ENCODE data around the gene E2F8. TPM values are rescaled to one million over a fixed set of nuclear protein-coding genes. Genes with fewer than 3 reads are reported as not detected.

Gene E2F8
- total RNA-seq, 3 donors from 2014 or later: 0.64 TPM; not detected in 2

DNA sequence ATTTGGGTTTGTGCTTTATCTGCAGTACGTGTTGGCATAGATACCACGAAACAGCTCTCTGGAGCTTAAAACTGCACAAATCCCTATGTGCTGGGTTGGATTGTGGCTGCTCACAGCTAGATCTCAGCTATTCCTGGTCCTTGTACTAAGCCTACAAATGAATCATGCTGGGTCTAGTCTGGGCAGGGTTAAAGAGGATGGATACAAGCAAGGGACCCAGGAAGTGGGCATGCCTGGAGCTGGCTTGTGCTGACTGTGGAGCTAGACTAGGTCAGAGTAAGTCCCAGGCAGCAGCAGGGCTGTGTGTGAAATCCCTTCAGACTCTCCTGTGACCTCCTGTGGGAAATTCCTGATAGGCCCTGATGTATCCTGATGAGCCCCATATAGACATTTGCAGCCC lies 3.9 kb upstream of the E2F8 start:
- Histone ChIP-seq H3K4me3 (no peak overlapping the region), H3K9me3 (no peaks in the 10 kb centered on the region), H3K4me1 (peaks cover 9% of the 10 kb centered on the region in 2 donors), H3K27me3 (peaks cover 11 to 33% of the 10 kb centered on the region in 2 donors), H3K27ac (peak overlapping the region in 1 of 2 donors; percentile 21), H3K36me3 (no peaks in the 10 kb centered on the region)
- intact Hi-C loops (cut with DNase I; ENCODE audit: low total_unique reads): no loop called here
- DNase-seq (ENCODE audit: low spot score in 2 of 2): no peak
- TF ChIP-seq, protein P1, sequence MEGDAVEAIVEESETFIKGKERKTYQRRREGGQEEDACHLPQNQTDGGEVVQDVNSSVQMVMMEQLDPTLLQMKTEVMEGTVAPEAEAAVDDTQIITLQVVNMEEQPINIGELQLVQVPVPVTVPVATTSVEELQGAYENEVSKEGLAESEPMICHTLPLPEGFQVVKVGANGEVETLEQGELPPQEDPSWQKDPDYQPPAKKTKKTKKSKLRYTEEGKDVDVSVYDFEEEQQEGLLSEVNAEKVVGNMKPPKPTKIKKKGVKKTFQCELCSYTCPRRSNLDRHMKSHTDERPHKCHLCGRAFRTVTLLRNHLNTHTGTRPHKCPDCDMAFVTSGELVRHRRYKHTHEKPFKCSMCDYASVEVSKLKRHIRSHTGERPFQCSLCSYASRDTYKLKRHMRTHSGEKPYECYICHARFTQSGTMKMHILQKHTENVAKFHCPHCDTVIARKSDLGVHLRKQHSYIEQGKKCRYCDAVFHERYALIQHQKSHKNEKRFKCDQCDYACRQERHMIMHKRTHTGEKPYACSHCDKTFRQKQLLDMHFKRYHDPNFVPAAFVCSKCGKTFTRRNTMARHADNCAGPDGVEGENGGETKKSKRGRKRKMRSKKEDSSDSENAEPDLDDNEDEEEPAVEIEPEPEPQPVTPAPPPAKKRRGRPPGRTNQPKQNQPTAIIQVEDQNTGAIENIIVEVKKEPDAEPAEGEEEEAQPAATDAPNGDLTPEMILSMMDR (IDR thresholded peaks at IDR 0.05): no peak
- TF ChIP-seq POLR2AphosphoS5 (IDR thresholded peaks at IDR 0.05) (no peak), POLR2A (IDR thresholded peaks at IDR 0.05) (no peak)

GRCh38 chr11:19244084-19244483 lies 3.3 kb upstream of the E2F8 start:
- H3K9me3 ChIP-seq: no peaks in the 10 kb centered on the region
- DNase-seq (ENCODE audit: low spot score in 2 of 2): peak in 1 of 2 donors; percentile 29
- peak overlapping the region in 1 of 2 donors; percentile 21 for H3K27ac ChIP-seq
- intact Hi-C loops (cut with DNase I; ENCODE audit: low total_unique reads): no loop called here
- no peak overlapping the region for H3K4me3 ChIP-seq
- H3K4me1 ChIP-seq: peaks cover 9% of the 10 kb centered on the region in 2 donors
- H3K36me3 ChIP-seq: no peaks in the 10 kb centered on the region
- peaks cover 11 to 36% of the 10 kb centered on the region in 2 donors for H3K27me3 ChIP-seq
- peak in 1 of 3 donors; percentile 71 for TF ChIP-seq POLR2AphosphoS5 (IDR thresholded peaks at IDR 0.05)
- TF ChIP-seq POLR2A (IDR thresholded peaks at IDR 0.05): no peak
- TF ChIP-seq, protein P1 (IDR thresholded peaks at IDR 0.05): no peak

GRCh38 chr11:19243613-19244012 lies 2.9 kb upstream of the E2F8 start:
- no peaks in the 10 kb centered on the region for H3K9me3 ChIP-seq
- peaks cover 9% of the 10 kb centered on the region in 2 donors for H3K4me1 ChIP-seq
- peak overlapping the region in 1 of 2 donors; percentile 4 for H3K27ac ChIP-seq
- DNase-seq (ENCODE audit: low spot score in 2 of 2): no peak
- peaks cover 11 to 39% of the 10 kb centered on the region in 2 donors for H3K27me3 ChIP-seq
- H3K4me3 ChIP-seq: no peak overlapping the region
- TF ChIP-seq POLR2A (IDR thresholded peaks at IDR 0.05) (no peak), POLR2AphosphoS5 (IDR thresholded peaks at IDR 0.05) (no peak)
- TF ChIP-seq, protein P1 (IDR thresholded peaks at IDR 0.05): no peak
- intact Hi-C loops (cut with DNase I; ENCODE audit: low total_unique reads): no loop called here
- H3K36me3 ChIP-seq: no peaks in the 10 kb centered on the region

DNA sequence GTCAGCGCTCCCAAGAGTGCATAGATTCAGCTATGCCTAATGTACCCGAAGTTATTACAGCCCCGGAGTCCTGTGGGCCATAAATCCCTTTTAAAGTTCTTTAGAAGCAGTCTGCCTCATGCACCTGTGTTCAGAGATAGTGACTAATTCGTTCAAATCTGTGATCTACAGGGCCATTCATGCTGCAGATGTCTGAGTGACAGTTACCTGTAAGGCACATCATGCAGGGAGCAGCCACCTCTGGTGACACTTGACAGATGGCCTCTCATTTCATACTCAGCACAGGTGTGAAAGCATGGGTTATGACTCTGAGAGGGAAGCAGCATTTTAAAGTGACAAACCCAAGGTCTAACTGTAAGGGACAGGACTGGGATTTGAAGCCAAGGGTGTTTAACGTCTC lies 2.4 kb upstream of the E2F8 start:
- TF ChIP-seq POLR2A (IDR thresholded peaks at IDR 0.05) (no peak), POLR2AphosphoS5 (IDR thresholded peaks at IDR 0.05) (no peak)
- TF ChIP-seq, protein P1 (IDR thresholded peaks at IDR 0.05): no peak
- H3K36me3 ChIP-seq: no peaks in the 10 kb centered on the region
- H3K4me3 ChIP-seq: no peak overlapping the region
- peaks cover 9% of the 10 kb centered on the region in 2 donors for H3K4me1 ChIP-seq
- H3K27me3 ChIP-seq: peaks cover 11 to 40% of the 10 kb centered on the region in 2 donors
- intact Hi-C loops (cut with DNase I; ENCODE audit: low total_unique reads): no loop called here
- H3K27ac ChIP-seq: peak overlapping the region in 1 of 2 donors; percentile 4
- no peaks in the 10 kb centered on the region for H3K9me3 ChIP-seq
- DNase-seq (ENCODE audit: low spot score in 2 of 2): no peak

DNA sequence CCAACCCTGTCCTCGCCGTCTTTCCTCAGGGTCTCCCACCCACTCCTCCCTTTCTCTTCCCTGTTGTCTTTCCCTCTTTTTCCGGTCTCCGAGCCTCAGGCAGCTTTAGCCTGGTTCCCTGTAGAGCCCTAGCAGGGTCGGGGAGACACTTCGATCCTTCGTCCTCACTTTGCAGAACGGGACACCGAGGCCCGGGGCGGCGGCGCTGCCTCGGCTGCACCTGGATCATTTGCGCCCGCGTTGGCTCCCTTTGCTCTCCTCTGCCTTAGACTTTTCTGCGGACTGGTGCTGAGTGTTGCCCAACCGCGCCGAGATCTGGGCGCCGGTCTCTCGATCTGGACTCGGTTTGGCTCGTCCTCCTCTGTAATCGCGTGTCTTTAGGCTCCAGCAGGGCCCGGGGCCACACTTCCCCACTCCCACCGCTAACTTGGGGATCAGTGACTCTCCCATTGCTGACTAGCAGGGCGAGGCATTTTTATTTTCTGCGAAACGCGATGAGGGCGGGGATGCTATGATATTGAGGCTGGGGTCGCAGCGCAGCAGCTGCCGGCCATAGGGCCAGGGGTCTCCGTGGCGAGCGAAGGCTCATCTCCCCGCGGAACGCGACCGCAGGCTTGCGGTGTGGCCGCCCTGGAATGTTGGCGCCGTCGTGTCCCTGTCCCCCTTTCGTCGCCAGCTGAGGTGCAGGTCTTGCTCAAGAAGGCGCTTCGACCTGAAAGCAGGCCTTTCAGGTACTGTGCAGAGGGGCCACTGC lies 1.6 kb upstream of the E2F8 start:
- DNase-seq (ENCODE audit: low spot score in 2 of 2): no peak
- intact Hi-C loops (cut with DNase I; ENCODE audit: low total_unique reads): no loop called here
- Histone ChIP-seq H3K4me1 (peaks cover 9% of the 10 kb centered on the region in 2 donors), H3K36me3 (no peaks in the 10 kb centered on the region), H3K9me3 (no peaks in the 10 kb centered on the region), H3K27me3 (peaks cover 11 to 46% of the 10 kb centered on the region in 2 donors), H3K4me3 (peak overlapping the region; percentile 52 to 90 (median 63)), H3K27ac (no peak overlapping the region)
- no peak for TF ChIP-seq POLR2A (IDR thresholded peaks at IDR 0.05)
- TF ChIP-seq, protein P1 (IDR thresholded peaks at IDR 0.05): no peak
- no peak for TF ChIP-seq POLR2AphosphoS5 (IDR thresholded peaks at IDR 0.05)
